GM20431 (cell line): ENCODE data around the gene KHDRBS2.
"Not testable (repeated sequence)": the region's sequence is repeated elsewhere in the genome, so short reads cannot be mapped to it uniquely, and the experiment has no call there.

Source experiments
- in situ Hi-C: fragments of 300-500 bp; cut with MseI, MboI; formaldehyde crosslinking; loops from one replicate; pipeline ENCODE4 v1.15.0; 2020; ENCODE audit warnings: low sequenced_read_pairs; ENCODE audit not compliant: unreplicated experiment

The KHDRBS2 gene

DNA sequence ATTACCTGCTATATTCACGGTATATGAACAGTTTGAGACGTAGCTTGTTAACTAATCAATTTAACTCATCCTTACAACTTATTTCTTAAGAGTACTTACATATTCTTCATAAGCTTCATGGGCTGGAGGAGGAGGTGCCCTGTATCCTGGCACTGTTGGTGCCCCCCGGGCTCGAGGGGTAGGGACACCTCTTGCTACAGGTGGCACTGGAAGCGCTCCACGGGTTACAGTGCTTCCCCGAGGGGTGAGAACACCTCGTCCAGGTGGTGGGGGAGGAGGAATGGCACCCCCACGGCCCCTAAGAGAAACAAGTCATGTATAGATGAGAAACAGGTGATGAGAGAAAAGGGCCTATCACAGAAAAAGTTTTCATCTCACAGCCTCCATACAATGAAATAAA is 391.5 kb downstream of the KHDRBS2 start:
- in situ Hi-C loops = no loop called here

DNA sequence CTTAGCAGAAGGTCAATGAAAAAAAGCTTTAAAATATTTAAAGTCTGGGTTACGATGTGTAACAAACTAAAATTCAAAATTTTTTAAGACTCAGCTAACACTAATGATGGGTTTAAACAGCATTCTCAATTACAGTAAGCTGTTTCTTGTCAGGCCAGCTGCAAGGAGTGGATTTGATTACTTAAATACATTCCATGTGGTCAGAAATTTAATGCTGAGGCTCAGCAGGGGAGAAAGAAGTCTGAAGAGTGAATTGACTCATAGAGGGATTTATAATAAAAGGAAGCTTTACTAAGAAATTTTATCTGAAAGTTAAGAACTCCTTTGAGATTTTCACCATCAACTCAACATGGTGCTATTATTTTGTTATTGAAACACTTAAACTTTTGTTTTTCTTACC is 398.6 kb downstream of the KHDRBS2 start:
- in situ Hi-C loops = no loop called here

DNA sequence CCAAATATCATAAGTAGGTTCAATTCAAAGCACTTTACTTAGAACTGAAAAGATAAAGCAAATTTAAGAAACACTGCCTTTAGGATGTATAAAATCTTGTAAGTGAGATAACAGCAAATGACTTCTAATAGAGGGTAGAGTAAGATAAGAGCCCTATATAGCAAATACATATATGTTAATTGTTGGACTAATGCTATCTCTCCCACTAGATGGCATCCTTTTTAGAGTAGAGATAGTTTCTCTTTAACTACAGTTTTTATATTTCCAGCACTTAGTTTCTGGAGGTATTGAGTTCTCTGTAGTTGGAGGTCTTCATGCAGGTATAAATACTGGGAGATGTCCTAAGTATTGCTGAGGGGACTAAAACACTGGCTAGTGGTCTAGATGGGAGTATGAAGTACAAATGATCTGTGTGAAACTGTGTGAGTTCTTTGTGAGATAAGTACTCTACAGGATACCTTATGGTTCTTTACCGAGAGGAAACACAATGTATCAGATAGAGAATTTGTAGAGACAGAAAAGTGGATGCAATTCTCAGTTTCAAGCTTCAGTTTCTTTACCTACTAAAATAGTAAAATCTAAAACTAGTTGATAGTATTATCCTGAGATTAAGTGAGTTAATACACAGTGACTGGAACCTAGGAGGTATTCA is 399.3 kb downstream of the KHDRBS2 start:
- in situ Hi-C loops = no loop called here

DNA sequence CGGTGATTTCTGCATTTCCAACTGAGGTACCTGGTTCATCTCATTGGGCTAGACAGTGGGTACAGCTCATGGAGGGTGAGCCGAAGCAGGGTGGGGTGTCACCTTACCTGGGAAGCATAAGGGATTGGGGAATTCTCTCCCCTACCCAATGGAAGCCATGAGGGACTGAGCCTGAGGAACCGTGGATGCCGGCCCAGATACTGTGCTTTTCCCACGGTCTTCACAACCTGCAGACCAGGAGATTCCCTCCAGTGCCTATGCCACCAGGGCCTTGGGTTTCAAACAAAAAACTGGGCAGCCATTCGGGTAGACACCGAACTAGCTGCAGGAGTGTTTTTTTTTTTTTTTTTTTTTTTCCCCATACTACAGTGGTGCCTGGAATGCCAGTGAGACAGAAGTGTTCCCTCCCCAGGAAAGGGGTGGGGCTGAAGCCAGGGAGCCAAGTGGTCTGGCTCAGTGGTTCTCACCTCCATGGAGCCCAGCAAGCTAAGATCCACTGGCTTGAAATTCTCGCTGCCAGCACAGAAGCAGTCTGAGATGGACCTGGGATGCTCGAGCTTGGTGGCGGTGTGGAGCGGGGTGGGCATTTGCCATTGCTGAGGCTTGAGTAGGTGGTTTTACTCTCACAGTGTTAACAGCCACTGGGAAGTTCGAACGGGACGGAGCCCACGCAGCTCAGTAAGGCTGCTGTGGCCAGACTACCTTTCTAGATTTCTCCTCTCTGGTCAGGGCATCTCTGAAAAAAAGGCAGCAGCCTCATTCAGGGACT is 416.2 kb downstream of the KHDRBS2 start:
- in situ Hi-C loops = no loop called here

DNA sequence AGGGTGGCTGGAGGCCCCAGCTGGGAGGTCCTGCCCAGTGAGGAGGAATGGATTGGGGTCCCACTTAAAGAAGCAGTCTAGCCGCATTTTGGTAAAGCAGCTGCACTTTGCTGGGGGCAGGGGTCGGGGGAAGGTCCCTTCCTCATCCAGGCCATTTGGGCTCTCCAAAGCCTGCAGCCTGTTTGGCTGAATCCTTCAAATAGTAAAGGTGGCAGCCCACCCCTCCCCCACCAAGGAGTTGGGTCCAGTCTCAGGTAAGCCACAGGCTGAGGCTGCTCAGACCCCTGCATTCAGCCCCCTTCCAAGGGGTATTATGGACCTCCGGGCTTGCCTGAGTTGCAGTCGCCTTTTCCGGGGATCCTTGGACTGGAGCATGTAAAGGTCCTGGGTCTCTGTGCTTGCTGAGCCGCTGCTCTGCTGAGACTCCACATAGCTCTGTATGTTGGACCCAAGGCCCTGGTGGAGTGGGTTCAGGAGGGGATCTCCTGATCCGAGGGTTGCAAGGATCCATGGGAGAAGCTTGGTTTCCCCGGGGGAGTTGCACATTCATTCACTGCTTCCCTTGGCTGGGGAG is 417.4 kb downstream of the KHDRBS2 start:
- in situ Hi-C loops = no loop called here

DNA sequence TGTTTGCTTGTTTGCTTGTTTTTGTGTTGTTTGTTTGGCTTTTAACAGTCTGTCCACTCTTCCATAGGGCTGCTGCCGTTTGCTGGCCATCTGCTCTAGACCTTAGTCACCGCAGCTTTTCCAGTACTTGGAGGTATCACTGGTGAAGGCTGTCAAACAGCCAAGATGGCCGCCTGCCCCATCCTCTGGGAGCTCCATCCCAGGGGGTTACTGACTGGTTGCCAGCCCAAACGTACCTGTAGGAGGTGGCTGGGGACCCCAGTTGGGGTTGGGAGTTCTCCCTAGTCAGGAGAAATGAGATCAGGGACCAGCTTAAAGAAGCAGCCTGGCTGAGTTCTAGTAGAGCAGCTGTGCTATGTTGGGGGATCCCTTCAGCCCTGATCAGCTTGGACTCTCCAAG is 418.4 kb downstream of the KHDRBS2 start:
- in situ Hi-C loops = no loop called here

DNA sequence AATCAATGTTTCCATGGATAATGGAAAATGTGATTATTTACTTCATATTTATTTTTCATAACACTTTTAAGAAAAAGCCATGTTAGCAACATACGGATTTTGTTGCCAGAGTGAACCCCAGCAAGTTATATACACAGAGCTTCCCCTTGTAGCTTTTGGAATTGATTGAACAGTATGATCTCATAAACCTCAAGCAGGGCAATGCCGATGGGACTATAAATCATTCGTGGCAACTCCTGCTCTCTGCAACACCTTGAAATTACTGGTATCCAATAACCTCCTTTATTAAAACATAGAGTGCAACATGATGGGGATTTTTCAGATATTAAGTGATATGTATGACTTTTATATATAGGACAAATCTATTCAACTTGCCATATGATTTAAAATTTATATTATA is 428.5 kb downstream of the KHDRBS2 start:
- in situ Hi-C loops = no loop called here

DNA sequence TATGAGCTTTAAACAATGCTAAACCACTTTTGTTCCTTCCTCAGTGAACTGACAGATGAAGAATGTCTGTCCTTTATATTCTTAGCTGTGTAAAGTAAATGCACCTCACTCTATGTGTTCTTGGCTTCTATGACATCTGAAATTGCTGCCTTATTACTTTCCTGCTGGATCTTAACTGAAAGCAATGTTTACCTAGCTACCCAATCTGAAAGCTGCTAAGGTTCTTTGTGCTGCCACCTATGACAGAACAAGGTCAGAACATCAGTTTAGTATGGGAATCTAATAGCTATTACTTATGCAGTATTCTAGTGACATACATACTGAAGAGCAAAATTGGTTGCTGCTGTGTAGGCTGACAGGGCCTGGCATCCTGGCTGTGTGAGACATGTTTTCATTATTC is 444.1 kb downstream of the KHDRBS2 start:
- in situ Hi-C loops = no loop called here

DNA sequence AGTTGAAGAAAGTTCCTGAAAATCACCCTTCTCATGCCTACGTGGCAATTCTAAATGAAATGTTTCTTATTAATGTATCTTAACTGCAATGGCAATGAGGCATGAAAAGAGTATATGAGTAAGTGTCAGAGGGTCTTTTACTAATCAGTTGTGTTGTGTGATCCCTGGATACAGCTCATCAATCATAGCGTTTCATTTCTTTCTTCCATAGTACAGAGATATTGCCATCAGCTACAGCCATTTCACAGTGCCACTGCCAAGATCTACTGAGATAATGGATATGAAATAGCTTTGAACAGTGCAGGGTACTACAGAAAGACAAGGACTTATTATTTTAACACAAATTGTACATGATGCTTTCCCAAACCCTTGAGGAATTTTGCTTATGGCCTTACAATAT is 450.8 kb downstream of the KHDRBS2 start:
- in situ Hi-C loops = no loop called here

DNA sequence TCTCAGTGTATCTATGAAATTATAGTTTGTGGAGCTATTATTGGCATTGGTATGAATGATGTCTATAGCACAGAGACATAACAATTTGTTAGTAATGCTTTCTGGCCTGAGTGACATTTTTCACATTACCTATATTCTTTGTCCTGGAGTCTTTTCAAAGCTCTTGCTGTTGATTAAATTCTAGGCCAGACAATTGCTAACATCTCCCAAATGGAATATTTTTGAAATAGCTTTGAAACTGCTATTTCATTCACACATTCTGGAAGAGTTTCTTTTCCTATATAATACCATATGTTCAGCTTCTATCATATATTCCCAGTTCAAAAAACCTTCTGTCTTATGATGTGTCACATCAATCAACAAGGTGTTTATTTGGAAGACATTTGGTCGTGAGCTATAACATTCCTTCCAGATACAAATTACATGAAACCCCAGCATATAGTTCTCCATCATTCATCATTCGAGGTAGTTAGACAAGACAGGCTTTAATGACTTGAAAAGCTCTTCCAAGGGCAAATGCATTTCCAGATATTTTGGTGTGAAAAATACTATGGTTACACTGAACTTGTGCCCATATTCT is 452.8 kb downstream of the KHDRBS2 start:
- in situ Hi-C loops = no loop called here

DNA sequence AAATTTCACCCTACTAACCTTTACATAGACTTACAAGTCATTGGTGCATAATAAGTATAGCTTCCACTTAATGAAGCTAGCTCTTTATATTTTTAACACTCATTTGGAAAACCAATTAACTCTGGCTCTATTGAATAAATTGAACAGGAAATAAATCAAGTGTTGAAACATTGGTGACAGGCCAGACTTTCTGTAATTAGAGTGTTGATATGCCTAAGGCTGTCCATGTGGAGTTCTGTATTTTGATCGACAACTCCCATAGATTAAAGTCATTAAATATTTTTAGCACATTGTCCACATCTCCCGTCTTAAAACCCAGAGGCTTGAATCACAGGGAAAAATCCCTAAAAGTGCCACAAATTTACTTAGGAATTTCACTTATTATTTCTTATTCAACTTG is 468.3 kb downstream of the KHDRBS2 start:
- in situ Hi-C loops = no loop called here

DNA sequence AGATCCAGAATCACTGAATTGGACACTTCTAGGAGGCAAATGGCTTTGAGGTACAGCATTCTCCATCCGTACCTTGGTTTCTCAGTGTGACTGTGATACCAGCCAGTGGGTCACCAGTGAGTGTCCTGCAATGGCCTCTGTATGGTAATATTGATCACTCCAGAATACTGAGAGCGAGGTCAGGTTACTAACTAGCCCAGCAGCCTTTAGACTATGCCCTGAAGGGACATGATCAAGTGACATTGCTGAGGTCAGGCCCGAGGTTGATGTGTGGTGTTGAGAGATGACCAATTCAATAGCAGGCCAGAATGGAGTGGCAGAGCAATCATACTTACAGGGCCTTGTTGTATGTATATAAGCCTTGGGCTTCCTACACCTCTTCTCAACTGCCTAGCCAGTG is 476.0 kb downstream of the KHDRBS2 start:
- in situ Hi-C loops = no loop called here

DNA sequence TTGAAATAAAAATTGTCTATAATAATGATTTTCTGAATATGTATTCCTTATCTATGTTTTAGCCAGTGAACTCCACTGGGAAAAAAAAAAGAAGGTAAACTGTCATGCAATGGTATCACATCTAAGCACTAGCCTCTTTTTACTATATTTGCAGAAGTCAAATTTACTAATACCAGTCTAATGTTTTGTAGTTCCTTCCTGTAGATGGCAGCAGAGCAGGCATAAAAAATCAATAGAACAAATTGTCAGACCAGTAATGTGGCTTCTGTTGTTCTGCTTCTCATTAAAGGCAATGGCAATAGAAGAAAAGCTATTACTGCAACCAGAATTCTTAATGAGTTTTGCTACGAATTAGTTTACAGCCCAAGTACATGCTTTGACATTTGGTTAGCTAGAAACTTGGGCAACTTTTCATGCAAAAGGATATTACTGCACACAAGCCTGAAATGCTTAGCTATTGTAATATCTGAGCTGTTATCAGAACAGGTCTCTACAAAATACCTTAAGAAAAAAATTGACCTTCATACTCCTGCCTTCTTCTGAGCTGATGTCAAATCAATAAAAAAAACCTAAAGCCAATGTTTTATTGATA is 476.9 kb downstream of the KHDRBS2 start:
- in situ Hi-C loops = no loop called here

DNA sequence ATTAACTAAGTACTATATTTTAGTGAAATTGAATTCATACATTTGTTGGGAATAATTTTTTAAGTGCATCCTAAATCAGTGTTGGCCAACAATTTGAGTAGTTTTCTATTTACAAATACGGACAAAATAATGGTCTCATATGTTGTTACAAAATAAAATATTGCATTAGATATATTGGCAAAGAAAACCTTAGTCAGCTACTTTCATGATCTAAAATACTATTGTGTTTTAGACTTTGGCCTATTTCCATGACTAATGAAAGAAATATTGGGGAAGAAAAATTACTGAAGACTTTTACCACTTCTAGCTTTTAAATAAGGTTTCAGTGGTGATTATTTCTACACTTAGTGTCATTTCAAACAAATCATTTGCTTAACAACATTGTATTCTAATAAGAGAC is 498.0 kb downstream of the KHDRBS2 start:
- in situ Hi-C loops = no loop called here

DNA sequence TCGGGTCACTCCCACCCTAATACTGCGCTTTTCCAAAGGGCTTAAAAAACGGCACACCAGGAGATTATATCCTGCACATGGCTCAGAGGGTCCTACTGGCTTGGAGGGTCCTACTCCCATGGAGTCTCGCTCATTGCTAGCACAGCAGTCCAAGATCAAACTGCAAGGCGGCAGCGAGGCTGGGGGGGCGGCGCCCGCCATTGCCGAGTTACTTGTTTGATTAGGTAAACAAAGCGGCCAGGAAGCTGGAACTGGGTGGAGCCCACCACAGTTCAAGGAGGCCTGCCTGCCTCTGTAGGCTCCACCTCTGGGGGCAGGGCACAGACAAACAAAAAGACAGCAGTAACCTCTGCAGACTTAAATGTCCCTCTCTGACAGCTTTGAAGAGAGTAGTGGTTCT is 516.6 kb downstream of the KHDRBS2 start:
- in situ Hi-C loops = not testable (repeated sequence)

DNA sequence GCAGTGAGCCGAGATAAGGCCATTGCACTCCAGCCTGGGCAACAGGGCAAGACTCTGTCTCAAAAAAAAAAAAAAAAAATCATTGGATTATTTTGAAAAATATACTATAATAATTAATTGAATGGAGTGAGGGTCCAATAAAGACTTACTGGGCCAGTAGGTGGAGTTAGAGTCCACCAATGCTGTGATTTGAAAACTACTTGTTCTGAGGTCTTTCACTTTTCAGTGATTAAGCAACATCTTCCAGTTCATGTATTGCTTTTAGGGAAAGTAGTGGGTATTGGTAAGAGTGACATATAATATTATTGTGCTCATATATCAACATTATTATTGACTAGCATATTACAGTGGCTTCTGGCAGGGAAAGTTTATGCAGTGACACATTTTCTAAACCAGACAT is 530.3 kb downstream of the KHDRBS2 start:
- in situ Hi-C loops = no loop called here

DNA sequence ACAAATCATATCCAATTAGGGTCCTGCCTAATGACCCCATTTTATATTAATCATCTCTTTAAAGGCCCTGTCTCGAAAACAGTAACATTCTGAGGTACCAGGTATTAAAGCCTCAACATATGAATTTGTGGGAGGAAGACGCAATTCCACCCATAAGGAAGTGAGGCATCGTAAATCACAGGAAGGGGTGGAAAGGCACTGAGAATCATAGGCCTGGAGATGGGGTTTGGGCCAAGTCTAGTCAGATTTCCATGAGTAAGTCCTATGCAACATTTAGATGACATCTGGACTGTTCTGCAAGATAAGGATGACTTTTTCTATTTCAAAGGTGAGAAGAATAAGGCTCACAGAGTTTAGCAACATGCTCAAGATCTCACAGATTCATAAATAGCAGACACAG is 534.0 kb downstream of the KHDRBS2 start:
- in situ Hi-C loops = no loop called here

DNA sequence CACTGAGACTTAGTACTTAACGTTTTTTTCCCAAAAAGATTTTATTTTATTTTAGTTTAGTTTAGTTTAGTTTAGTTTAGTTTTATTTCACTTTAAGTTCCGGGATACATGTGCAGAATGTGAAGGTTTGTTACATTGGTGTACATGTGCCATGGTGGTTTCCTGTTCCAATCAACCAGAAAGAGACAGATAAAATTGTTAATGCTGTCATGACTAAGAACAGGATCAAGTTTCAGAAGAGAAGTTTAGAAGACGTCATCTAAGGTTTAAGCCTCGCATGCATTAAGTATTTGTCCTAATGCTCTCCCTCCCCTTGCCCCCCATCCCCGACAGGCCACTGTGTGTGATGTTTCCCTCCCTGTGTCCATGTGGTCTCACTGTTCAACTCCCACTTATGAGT is 540.0 kb downstream of the KHDRBS2 start:
- in situ Hi-C loops = no loop called here

DNA sequence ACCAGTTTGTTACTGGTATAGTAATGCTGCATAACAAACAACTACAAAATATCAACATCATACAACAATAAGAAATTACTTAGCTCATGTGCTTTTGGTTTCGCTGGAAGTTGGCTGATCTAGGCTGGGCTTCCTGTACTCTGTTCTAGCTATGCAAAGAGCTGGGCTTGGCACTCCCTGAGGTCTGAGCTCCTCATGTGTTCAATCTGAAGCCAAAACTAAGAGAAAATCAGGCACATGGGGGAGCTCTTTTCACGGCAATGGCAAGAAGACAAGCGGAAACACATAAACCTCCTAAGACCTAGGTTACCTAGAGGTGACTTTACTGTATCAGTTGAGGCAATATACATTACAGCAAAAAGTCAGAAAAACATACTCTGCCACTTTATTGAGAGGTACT is 574.2 kb downstream of the KHDRBS2 start:
- in situ Hi-C loops = no loop called here

DNA sequence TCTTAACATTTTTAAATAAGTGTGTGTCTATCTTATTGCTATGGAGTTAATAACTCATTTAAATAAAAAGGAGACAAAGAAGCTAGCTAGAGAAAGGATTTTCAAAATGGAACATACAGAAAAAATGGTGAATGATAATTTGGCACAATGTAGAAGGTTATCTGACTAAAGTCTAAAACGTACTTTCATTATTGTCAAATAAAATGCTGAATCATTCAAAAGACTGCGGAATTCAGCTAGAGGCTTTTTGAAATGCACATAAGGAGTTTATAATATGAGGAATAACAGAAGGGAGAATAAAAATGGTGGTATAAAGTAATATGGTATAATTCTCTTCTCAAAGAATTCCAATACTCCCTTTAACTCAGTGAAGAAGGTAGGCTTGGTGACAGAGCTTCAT is 597.9 kb downstream of the KHDRBS2 start:
- in situ Hi-C loops = no loop called here

DNA sequence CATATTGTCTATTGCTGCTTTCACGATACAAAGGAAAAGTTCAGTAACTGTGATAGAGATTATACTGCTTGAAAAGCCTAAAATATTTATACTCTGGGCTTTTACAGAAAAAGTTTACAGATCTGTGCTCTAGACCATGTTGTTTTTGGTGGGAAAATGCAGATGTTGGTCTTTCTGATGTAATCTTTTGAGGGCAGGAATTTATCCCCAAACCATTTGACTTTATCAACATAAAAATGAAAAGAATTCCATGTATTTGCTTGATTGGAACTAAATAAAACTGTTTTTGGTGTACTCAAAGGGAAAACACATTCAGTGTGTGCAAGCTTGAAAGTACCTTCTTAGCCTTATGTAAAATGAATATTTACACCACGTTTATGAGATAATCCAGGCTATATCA is 603.5 kb downstream of the KHDRBS2 start:
- in situ Hi-C loops = no loop called here
